Ishikawa (cell line): Measurements from ENCODE around the gene ABCC5.

Source experiments
- CEBPB ChIP-seq: IDR thresholded peaks from 2 replicates; pipeline ENCODE4 v1.6.1; 2012
- CREB1 ChIP-seq: IDR thresholded peaks from 2 replicates; pipeline ENCODE4 v1.6.1; 2012; ENCODE audit warnings: low read depth
- EGR1 ChIP-seq: IDR thresholded peaks from 2 replicates; pipeline ENCODE4 v1.6.1; 2012
- EP300 ChIP-seq: IDR thresholded peaks from 2 replicates; pipeline ENCODE4 v1.6.1; 2012; ENCODE audit warnings: borderline replicate concordance
- FOXM1 ChIP-seq: IDR thresholded peaks from 2 replicates; pipeline ENCODE4 v1.6.1; 2012; ENCODE audit warnings: low read depth, borderline replicate concordance
- MAX ChIP-seq: IDR thresholded peaks from 2 replicates; pipeline ENCODE4 v1.6.1; 2012
- NFIC ChIP-seq: IDR thresholded peaks from 2 replicates; pipeline ENCODE4 v1.6.1; 2012
- RAD21 ChIP-seq: IDR thresholded peaks from 2 replicates; pipeline ENCODE4 v1.6.1; 2012; ENCODE audit warnings: low read depth
- TAF1 ChIP-seq: IDR thresholded peaks from 2 replicates; pipeline ENCODE4 v1.6.1; 2012; ENCODE audit warnings: low read depth, mild to moderate bottlenecking
- TCF12 ChIP-seq: IDR thresholded peaks from 2 replicates; pipeline ENCODE4 v1.6.1; 2012; ENCODE audit warnings: low read depth
- TEAD4 ChIP-seq: IDR thresholded peaks from 2 replicates; pipeline ENCODE4 v1.6.1; 2012
- YY1 ChIP-seq: IDR thresholded peaks from 2 replicates; pipeline ENCODE4 v1.6.1; 2012; ENCODE audit warnings: low read depth
- ZBTB7A ChIP-seq: IDR thresholded peaks from 2 replicates; pipeline ENCODE4 v1.6.1; 2012; ENCODE audit warnings: low read depth
- TF ChIP-seq, protein P1 (sequence below): IDR thresholded peaks from 2 replicates; pipeline ENCODE4 v1.6.1; 2012
- TF ChIP-seq, protein P2 (sequence below): IDR thresholded peaks from 2 replicates; pipeline ENCODE4 v1.6.1; 2012; ENCODE audit warnings: low read depth, mild to moderate bottlenecking

The ABCC5 gene

DNA sequence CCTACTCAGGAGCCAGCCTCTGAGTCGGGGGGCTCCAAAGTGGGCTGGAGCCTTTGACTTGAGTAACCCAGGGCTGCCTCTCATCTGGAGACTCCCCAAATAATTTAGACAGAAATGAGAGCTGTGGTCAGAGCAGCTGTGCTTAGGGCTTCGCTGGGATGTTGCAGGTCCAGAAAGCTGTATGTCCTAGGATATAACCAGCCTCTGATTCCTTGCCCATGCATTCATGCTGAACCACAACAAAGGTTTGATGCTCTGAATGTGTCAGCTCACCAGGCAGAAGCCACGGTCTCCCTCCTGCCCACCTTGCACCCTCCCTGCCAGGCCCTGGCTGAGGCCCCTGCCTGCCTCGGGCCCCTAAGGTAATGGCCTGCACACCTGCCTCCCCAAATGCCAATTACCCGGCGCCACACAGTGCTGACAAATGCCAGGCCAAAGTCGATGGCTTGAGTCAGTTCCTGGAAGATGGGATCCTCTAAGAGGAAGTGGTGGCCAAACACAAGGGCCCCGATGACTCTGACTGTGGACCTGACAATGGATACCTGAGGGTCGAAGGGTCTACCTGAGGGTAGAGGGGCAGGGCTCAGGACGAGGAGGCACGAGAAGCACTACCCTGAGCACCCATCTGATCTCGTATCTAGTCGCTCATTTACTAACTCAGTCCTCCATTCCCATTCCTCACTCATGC is 111.3 kb downstream of the ABCC5 start:
- no peak for TF ChIP-seq RAD21

- TF ChIP-seq, protein P1, sequence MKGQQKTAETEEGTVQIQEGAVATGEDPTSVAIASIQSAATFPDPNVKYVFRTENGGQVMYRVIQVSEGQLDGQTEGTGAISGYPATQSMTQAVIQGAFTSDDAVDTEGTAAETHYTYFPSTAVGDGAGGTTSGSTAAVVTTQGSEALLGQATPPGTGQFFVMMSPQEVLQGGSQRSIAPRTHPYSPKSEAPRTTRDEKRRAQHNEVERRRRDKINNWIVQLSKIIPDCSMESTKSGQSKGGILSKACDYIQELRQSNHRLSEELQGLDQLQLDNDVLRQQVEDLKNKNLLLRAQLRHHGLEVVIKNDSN = peak; percentile 45
- TF ChIP-seq, protein P2, sequence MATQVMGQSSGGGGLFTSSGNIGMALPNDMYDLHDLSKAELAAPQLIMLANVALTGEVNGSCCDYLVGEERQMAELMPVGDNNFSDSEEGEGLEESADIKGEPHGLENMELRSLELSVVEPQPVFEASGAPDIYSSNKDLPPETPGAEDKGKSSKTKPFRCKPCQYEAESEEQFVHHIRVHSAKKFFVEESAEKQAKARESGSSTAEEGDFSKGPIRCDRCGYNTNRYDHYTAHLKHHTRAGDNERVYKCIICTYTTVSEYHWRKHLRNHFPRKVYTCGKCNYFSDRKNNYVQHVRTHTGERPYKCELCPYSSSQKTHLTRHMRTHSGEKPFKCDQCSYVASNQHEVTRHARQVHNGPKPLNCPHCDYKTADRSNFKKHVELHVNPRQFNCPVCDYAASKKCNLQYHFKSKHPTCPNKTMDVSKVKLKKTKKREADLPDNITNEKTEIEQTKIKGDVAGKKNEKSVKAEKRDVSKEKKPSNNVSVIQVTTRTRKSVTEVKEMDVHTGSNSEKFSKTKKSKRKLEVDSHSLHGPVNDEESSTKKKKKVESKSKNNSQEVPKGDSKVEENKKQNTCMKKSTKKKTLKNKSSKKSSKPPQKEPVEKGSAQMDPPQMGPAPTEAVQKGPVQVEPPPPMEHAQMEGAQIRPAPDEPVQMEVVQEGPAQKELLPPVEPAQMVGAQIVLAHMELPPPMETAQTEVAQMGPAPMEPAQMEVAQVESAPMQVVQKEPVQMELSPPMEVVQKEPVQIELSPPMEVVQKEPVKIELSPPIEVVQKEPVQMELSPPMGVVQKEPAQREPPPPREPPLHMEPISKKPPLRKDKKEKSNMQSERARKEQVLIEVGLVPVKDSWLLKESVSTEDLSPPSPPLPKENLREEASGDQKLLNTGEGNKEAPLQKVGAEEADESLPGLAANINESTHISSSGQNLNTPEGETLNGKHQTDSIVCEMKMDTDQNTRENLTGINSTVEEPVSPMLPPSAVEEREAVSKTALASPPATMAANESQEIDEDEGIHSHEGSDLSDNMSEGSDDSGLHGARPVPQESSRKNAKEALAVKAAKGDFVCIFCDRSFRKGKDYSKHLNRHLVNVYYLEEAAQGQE = peak; percentile 87
- TF ChIP-seq EGR1 = no peak
These were observed 112.6 kb downstream of the ABCC5 start for GRCh38 chr3:183904833-183905780.

- TF ChIP-seq ZBTB7A (no peak), CREB1 (no peak), FOXM1 (no peak), EP300 (no peak), NFIC (no peak), YY1 (no peak), MAX (no peak), EGR1 (no peak), TAF1 (no peak), TEAD4 (no peak), RAD21 (no peak), CEBPB (no peak), TCF12 (no peak)
- TF ChIP-seq, protein P2 = no peak
- TF ChIP-seq, protein P1 = no peak
These were observed 119.7 kb downstream of the ABCC5 start for GRCh38 chr3:183898028-183898431.

DNA sequence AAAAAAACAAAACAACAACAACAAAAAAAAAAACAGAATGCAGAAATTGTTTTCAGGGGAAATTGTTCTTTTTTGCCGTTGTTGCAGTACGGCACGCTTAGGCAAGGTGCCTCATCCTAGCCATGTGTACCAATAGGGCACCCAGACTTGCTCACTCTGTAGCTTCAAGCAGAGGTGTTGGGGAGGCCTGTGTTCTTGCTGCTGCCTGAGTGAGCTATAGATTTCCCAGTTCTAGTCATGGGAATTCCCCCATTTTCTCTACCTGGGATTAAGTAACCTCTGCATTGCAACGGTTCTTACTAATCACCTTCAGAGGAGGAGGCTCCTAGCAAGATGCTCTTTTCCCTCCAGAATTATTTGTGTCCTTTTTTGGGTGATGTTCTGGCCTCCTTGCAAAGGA is 120.1 kb downstream of the ABCC5 start:
- TF ChIP-seq FOXM1 (no peak), YY1 (no peak), NFIC (no peak), EGR1 (no peak), RAD21 (no peak), ZBTB7A (no peak), TAF1 (no peak), CREB1 (no peak), TEAD4 (no peak), MAX (no peak), TCF12 (no peak), EP300 (no peak), CEBPB (no peak)
- TF ChIP-seq, protein P1 = no peak
- TF ChIP-seq, protein P2 = no peak
